Activated CD4-positive, alpha-beta T cell treated with anti-CD3 and anti-CD28 coated beads, Interleukin-2, amount 10 ng/mL, durations not matched to agents 24 days and 14 days (primary cell): ENCODE results near the gene TSHZ2. TPM values are rescaled to one million over a fixed set of nuclear protein-coding genes. Genes with fewer than 3 reads are reported as not detected.

ENCODE experiments used
- DNase-seq: peaks from one replicate; pipeline ENCODE4 v3.0.0; 2022
- H3K27ac Mint-ChIP-seq: one replicate; pipeline ENCODE4 v1.8.0; 2022; ENCODE audit warnings: mild to moderate bottlenecking, mixed read lengths
- H3K27me3 Mint-ChIP-seq: one replicate; pipeline ENCODE4 v1.8.0; 2022; ENCODE audit warnings: mixed read lengths
- H3K36me3 Mint-ChIP-seq: one replicate; pipeline ENCODE4 v1.8.0; 2022; ENCODE audit warnings: low read depth, mild to moderate bottlenecking, mixed read lengths
- H3K4me1 Mint-ChIP-seq: one replicate; pipeline ENCODE4 v1.8.0; 2021; ENCODE audit warnings: mixed read lengths
- H3K4me3 Mint-ChIP-seq: one replicate; pipeline ENCODE4 v1.8.0; 2022; ENCODE audit warnings: mild to moderate bottlenecking, moderate library complexity, mixed read lengths
- H3K9me3 Mint-ChIP-seq: one replicate; pipeline ENCODE4 v1.8.0; 2021; ENCODE audit warnings: mixed read lengths
- intact Hi-C: fragments of 100-400 bp; cut with micrococcal nuclease; formaldehyde crosslinking; loops from one replicate; pipeline ENCODE4 v1.15.1; 2023
- total RNA-seq: library from RNA; stranded (reverse); gene quantifications from 2 replicates; pipeline ENCODE4 v1.2.3, GENCODE V29; 2022

The TSHZ2 gene
- total RNA-seq, 1 donor from 2014 or later = 29.5 TPM

DNA sequence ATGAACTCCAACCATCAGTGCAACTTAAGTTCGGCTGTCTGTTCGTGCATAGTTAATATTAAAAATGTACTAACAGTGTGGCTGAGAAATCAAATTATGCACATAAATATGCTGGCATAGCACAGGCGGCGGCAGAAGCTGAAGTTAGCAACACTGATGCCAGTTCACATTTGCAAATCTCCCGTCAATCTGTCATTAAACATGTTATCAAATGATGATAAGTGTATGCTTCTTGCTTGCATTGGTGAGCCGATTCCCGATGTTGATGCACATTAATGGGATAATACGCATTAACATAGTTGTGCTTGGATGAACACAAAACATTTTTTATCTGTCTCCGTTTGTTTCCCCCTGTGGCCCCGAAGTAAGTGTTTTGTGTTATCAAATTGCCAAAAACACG is 312.1 kb downstream of the TSHZ2 start:
- H3K9me3 Mint-ChIP-seq = no peaks in the 10 kb centered on the region
- no peaks in the 10 kb centered on the region for H3K27me3 Mint-ChIP-seq
- intact Hi-C loops = no loop called here

DNA sequence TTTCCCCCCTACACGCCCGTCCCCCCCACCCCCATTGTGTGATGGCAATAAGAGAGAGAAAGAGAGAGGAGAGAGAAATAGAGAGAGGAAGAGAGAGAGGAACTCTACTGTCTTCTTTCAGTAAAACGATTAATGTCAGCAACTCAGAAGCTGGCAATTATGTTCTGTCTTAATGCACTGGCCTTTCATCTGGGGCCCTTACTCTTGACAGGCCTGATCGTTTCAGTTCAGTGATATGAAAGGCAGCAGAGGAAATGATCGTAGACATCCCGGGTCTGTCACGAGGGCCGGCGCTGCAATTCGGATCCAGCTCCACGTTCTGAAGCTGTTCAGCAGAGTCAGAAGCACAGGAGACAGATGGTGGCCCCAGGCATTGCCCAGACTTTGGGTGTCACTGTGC is 312.5 kb downstream of the TSHZ2 start:
- H3K9me3 Mint-ChIP-seq = no peaks in the 10 kb centered on the region
- intact Hi-C loops = no loop called here

More for the DNA sequence above, 312.1 kb downstream of the TSHZ2 start:
- Mint-ChIP-seq H3K27ac (no peak overlapping the region), H3K4me3 (no peak overlapping the region), H3K36me3 (no peaks in the 10 kb centered on the region), H3K4me1 (no peaks in the 10 kb centered on the region)
- no peak for DNase-seq

DNA sequence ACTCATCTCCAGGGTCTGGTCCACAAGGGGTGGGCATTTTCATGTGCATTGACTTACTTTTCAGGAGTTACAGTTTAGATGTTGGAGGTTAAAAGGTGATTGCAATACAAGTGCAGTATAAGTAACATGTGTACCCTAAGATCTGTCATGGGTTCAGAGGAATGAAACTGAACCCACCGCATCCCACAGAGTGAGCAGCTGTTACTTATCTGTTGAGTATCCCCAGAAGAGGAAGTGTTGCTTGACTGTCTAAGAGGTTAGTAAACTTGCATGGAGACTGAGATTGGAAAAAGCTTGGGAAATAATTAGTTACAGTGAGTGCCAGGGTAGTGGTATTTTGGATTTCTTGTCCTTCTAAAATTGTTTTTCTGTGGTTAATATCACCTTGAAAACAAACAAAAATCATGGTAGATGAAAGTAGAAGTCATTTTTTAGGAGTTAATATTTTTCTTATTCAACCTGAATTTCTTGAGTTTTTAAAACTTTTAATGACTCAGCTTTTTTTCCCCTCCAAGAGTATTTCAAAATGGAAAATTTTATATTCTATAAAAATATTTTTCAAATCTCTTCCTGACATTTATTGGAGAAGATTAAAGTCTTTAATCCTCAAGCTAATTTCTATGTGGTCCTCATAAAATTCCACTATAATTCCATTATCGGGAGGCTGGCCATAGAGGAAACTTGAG is 315.3 kb downstream of the TSHZ2 start:
- Mint-ChIP-seq H3K27me3 (no peaks in the 10 kb centered on the region), H3K27ac (no peak overlapping the region), H3K9me3 (no peaks in the 10 kb centered on the region), H3K4me3 (no peak overlapping the region), H3K4me1 (no peaks in the 10 kb centered on the region), H3K36me3 (no peaks in the 10 kb centered on the region)
- no peak for DNase-seq
- intact Hi-C loops = no loop called here

More for the DNA sequence above, 312.5 kb downstream of the TSHZ2 start:
- H3K4me1 Mint-ChIP-seq = no peaks in the 10 kb centered on the region
- no peak for DNase-seq
- H3K36me3 Mint-ChIP-seq = no peaks in the 10 kb centered on the region
- no peaks in the 10 kb centered on the region for H3K27me3 Mint-ChIP-seq
- H3K4me3 Mint-ChIP-seq = no peak overlapping the region
- H3K27ac Mint-ChIP-seq = no peak overlapping the region

DNA sequence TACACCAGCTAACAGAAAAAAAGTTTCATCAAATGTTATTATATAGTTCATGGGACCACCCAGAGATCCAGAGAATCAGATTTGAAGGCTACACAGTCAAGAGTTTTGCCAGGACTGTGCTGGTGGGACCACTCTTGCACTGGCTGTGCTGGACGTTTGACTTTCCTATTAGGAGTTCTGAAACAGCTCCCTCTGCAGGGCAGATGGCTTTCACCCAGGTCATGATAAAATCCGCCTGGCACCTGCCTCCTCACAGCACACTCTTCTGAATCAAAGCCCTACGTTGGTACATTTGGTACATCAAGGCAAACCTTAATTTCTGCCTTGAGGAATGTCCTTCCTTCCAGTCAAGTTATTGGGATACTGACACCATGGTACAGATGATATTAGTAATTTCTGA is 319.4 kb downstream of the TSHZ2 start:
- DNase-seq = no peak

DNA sequence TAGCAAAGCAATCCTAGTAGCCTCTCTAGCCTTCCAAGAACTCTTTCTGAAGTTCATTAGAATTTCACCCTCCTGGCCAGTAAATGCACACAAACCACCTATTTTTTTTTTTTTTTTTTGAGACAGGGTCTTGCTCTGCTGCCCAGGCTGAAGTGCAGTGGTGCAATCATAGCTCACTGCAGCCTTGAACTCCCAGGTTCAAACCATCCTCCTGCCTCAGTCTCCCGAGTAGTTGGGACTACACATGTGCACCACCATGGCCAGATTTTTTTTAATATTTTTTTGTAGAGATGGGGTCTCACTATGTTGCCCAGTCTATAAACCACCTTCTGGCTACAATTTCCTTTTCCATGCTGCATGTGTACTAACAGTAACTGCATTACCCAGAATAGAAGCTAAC is 320.2 kb downstream of the TSHZ2 start:
- Mint-ChIP-seq H3K27ac (no peak overlapping the region), H3K36me3 (peaks cover 2% of the 10 kb centered on the region), H3K4me1 (no peaks in the 10 kb centered on the region), H3K9me3 (no peaks in the 10 kb centered on the region), H3K27me3 (no peaks in the 10 kb centered on the region), H3K4me3 (no peak overlapping the region)
- intact Hi-C loops = no loop called here
- DNase-seq = no peak

More for the DNA sequence above, 319.4 kb downstream of the TSHZ2 start:
- no peak overlapping the region for H3K4me3 Mint-ChIP-seq
- intact Hi-C loops = no loop called here
- H3K36me3 Mint-ChIP-seq = no peaks in the 10 kb centered on the region
- H3K4me1 Mint-ChIP-seq = no peaks in the 10 kb centered on the region
- H3K27ac Mint-ChIP-seq = no peak overlapping the region
- no peaks in the 10 kb centered on the region for H3K9me3 Mint-ChIP-seq
- H3K27me3 Mint-ChIP-seq = no peaks in the 10 kb centered on the region

DNA sequence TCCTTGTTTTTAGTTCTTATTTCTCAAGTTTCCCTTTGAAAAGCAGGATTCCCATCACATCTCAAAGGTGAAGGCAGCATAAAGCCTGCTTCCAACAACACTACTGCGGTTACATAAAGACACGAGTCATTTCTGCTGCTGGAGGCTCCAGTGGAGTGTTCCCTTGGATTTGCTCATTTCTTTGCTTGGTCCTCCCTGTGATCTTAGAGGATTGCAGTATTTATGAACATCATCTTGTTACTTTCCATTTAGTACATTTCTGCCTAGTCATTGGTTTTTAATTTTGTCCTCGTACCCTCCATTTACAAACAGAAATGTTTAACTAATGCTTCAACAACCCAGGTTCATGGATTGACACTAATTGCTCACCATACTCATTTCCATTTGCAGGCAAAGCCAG is 322.6 kb downstream of the TSHZ2 start:
- H3K4me1 Mint-ChIP-seq = no peaks in the 10 kb centered on the region
- peaks cover 2% of the 10 kb centered on the region for H3K36me3 Mint-ChIP-seq
- no peaks in the 10 kb centered on the region for H3K9me3 Mint-ChIP-seq
- no peak overlapping the region for H3K4me3 Mint-ChIP-seq
- intact Hi-C loops = no loop called here
- no peak overlapping the region for H3K27ac Mint-ChIP-seq
- no peak for DNase-seq
- H3K27me3 Mint-ChIP-seq = no peaks in the 10 kb centered on the region

DNA sequence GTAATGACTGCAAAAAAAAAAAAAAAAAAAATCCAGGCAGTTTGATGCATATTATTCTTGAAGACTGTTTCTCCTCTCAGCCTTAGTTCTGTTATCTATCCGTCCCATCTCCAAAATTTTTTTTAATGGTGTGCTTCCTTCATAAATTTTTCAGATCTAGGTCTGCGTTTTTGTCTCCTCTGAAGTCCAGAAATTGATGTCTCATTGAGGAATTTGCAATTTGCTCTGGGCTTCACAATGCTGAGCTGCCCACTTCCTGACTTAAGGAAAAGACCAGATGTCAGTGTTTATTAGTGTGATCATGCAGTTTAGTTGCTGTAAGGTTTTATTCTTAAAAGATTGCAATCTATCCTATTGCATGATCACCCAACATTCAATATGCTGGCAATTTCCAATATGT is 323.9 kb downstream of the TSHZ2 start:
- Mint-ChIP-seq H3K4me3 (no peak overlapping the region), H3K27me3 (no peaks in the 10 kb centered on the region), H3K27ac (no peak overlapping the region), H3K4me1 (no peaks in the 10 kb centered on the region), H3K9me3 (no peaks in the 10 kb centered on the region), H3K36me3 (peaks cover 2% of the 10 kb centered on the region)
- intact Hi-C loops = no loop called here
- DNase-seq = no peak

DNA sequence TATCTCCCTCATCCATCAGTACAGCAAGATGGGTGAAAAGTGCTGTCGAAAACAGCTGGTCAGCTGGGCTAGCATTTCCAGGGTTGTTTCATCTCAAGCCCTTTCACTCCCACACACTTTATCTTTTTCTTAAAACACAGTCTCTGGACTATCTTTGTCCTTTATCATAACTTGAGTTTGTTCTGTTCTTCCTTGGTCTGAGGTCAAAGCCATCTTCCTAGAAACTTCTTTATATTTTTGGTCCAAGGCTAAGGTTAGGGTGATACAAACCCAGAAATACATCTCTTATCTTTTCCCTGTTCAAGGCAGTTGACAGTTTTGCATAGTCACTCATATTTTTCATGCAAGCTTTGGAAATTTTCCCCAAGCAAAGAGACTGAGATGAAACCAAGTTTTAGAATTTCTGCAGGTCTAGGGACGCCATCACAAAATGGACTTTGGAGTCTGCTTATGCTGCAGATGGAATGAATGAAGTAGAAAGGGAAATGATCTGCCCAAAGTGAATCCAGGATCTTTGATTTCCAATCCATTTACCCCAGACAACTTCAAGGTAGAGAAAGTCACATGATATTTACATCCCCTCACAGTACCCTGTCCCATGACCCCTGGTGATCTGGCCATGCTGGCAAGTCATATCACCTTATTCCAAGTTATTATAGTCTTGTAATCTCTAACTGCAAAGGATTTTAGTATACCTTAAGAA is 324.4 kb downstream of the TSHZ2 start:
- Mint-ChIP-seq H3K4me1 (no peaks in the 10 kb centered on the region), H3K27me3 (no peaks in the 10 kb centered on the region), H3K4me3 (no peak overlapping the region), H3K27ac (no peak overlapping the region), H3K9me3 (no peaks in the 10 kb centered on the region), H3K36me3 (peaks cover 2% of the 10 kb centered on the region)
- intact Hi-C loops = no loop called here
- no peak for DNase-seq

DNA sequence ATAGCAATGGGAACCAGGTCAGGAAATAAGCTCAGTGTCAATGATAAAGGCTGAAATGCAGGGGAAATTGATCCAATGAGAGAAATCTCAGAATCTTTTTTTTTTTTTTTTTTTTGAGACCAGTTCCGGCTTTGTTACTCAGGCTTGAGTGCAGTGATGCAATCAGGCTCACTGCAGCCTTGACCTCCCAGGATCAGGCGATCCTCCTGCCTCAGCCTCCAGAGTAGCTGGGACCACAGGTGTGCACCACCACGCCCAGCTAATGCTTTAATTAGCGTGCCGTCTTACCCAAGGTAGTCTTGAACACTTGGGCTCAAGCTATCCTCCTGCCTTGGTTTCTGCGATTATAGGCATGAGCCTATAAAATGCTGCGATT is 325.0 kb downstream of the TSHZ2 start:
- Mint-ChIP-seq H3K36me3 (peaks cover 2% of the 10 kb centered on the region), H3K27me3 (no peaks in the 10 kb centered on the region), H3K27ac (no peak overlapping the region), H3K4me1 (no peaks in the 10 kb centered on the region), H3K4me3 (no peak overlapping the region), H3K9me3 (no peaks in the 10 kb centered on the region)
- DNase-seq = no peak
- intact Hi-C loops = no loop called here

DNA sequence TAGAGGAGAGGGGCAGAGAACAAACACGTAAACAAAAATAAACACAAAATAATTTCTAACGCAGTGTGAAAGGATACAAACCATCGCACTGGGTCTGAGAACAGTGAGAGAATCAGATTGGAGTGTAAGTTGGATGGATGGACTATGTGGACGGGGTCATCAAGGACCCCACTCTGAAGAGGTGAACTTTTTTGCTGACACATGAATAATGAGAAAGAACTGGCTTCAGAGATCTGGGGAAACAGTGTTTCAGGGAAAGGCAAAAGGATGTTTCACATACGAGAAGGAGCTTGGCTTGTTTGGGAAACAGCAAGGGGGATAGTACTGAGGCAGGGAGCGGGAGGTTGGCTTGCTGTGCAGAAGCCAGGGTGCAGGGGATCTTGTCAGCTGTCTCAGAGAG is 326.1 kb downstream of the TSHZ2 start:
- Mint-ChIP-seq H3K27me3 (no peaks in the 10 kb centered on the region), H3K36me3 (peaks cover 2% of the 10 kb centered on the region), H3K4me1 (no peaks in the 10 kb centered on the region), H3K27ac (no peak overlapping the region), H3K4me3 (no peak overlapping the region), H3K9me3 (no peaks in the 10 kb centered on the region)
- intact Hi-C loops = no loop called here
- DNase-seq = no peak

DNA sequence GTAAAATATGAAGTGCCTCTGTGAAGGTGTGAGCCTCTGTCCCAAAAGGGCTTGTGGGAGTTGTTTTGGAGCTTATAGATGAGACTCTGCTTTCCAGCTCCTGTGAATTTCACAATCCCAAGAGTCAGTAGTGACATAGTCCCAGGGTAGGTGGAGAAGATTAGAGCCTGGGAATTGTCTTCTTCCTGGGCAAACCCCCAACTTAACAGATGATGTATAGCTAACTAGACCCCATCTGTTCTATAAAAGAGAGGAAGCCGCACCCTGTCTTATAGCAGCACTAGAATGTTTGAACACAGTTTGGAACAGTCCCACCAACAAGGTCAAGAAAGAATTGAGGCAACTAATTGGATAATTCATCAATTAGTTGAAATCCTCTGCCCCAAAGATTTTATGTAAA is 326.8 kb downstream of the TSHZ2 start:
- no peak for DNase-seq
- intact Hi-C loops = no loop called here
- no peak overlapping the region for H3K4me3 Mint-ChIP-seq
- H3K9me3 Mint-ChIP-seq = no peaks in the 10 kb centered on the region
- H3K4me1 Mint-ChIP-seq = no peaks in the 10 kb centered on the region
- peaks cover 2% of the 10 kb centered on the region for H3K36me3 Mint-ChIP-seq
- no peaks in the 10 kb centered on the region for H3K27me3 Mint-ChIP-seq
- no peak overlapping the region for H3K27ac Mint-ChIP-seq

DNA sequence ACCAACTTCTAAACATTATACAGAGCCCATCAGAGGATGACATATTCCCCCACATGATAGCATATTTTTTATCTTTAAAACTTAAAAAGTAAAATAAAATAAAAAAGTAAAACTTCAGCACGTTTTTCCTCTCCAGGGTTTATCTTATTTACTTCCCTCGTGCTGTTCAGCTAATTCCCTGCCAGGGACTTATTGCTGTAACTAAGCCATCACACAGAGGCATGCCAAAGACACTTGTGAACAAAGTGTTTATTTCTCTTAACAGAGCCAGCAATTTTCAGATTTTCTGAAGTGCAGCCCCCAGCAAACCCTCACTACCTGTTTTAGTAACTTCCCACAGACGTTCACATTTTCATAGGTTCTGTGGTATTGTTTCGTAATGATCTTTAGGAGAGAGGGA is 327.7 kb downstream of the TSHZ2 start:
- Mint-ChIP-seq H3K4me3 (no peak overlapping the region), H3K4me1 (no peaks in the 10 kb centered on the region), H3K9me3 (no peaks in the 10 kb centered on the region), H3K36me3 (peaks cover 5% of the 10 kb centered on the region), H3K27me3 (no peaks in the 10 kb centered on the region), H3K27ac (no peak overlapping the region)
- no peak for DNase-seq
- intact Hi-C loops = no loop called here

DNA sequence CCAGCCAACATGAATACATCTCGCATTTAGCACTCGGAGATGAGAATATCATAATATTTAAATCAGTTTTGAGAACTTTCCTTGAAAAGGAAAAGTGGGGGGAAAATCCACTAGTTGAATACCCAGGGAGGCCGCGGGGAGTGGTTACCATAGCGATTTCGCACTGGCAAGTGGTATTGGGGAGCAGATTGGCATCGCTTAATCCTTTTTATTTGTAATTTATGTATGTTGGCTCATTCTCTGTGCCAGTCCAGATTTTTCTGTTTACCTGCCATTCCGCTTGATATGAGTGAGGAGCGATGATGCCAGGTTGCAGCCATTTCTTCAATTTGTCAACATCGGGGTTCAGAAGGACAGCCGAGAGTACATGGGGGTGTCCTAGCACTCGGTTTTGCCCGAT is 329.7 kb downstream of the TSHZ2 start:
- intact Hi-C loops = no loop called here

DNA sequence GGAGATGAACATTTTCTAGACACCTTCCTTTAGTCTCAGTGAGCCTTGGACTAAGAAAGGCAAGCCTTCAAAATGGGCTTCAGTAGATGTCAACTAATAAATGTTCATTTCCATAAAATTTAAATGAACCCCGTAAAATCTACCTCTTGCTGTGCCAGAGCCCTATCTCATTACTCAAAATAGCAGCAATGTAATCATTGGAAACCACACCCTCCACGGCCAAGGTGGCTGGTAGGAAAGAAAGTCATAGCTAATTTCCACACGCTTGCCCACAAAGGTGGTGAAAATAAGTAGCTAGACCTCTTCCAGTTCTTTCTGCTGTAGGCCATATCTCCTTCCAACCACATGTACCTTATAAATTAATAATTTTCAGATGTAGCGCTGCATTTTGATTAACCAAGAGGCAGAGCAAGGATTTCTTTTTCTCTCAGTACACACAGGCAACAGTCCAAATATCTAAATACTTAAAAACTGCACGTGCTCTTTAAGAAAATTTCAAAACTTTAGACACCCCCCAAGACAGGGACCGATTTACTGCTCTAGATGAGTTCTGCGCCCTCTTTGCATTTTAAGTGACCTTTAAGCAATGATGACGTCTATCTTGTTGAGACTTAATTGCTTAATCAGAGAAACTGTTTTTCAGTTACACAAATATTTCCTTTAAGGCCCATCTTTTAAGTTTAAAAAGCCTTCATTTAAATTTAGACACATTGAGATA is 330.7 kb downstream of the TSHZ2 start:
- H3K36me3 Mint-ChIP-seq = peaks cover 3% of the 10 kb centered on the region
- intact Hi-C loops = no loop called here

More for the DNA sequence above, 329.7 kb downstream of the TSHZ2 start:
- Mint-ChIP-seq H3K4me1 (no peaks in the 10 kb centered on the region), H3K9me3 (no peaks in the 10 kb centered on the region), H3K4me3 (no peak overlapping the region), H3K27ac (no peak overlapping the region), H3K27me3 (no peaks in the 10 kb centered on the region), H3K36me3 (peaks cover 4% of the 10 kb centered on the region)
- DNase-seq = no peak

More for the DNA sequence above, 330.7 kb downstream of the TSHZ2 start:
- Mint-ChIP-seq H3K27ac (no peak overlapping the region), H3K4me1 (no peaks in the 10 kb centered on the region), H3K9me3 (no peaks in the 10 kb centered on the region), H3K4me3 (no peak overlapping the region), H3K27me3 (no peaks in the 10 kb centered on the region)
- DNase-seq = no peak
